HG02759 (cell line): ENCODE results near the gene WFDC5.
"Not testable (repeated sequence)": the region's sequence is repeated elsewhere in the genome, so short reads cannot be mapped to it uniquely, and the experiment has no call there.

ENCODE experiments used
- ATAC-seq: cut with Tn5 transposase; IDR thresholded peaks from one replicate; pipeline ENCODE4 v1.9.1; 2021; ENCODE audit warnings: mild to moderate bottlenecking, moderate library complexity; ENCODE audit not compliant: unreplicated experiment

Gene WFDC5, protein sequence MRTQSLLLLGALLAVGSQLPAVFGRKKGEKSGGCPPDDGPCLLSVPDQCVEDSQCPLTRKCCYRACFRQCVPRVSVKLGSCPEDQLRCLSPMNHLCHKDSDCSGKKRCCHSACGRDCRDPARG

GRCh38 chr20:45114465-45115385 lies at the start of gene WFDC5:
TSS of gene WFDC5 (minus strand) at chr20:45115174. CDS start at chr20:45115083, 91 bp downstream.
- ATAC-seq, result no peak

DNA sequence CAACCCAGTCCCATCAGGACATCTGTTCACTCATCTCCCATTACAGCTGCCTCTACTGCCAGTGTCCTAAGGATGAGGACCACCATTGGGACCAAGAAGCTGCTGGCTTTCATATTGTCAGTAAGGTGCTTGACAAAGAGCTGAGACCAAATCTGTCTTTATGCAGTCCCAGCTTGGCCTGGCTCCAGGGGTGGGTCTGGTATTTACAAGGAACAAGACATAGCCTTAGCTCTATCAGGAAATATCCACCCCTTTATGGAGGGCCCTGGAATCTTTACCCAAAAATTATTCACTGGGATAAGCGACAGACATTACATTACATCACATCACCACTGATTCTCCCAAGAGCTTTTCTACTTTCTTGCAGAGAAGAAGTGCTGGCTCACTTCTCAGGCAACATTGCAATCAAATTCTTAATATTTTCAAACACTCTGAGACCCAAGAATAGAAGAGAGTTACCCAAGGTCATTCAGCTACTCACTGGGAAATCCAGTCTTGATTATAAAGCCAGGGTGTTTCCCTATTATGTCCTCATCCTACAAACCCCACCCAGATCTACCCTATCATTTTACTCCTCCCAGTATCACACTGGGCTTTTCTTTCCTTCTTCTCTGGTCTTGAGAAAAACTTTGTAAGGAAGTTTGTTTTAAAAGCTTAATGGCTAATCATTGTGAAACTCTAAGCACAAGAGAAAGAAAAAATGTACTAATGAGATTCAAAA lies 48.3 kb upstream of the WFDC5 start:
- ATAC-seq, result no peak

- no peak for ATAC-seq
These were observed 43.0 kb upstream of the WFDC5 start for GRCh38 chr20:45157962-45158361.

DNA sequence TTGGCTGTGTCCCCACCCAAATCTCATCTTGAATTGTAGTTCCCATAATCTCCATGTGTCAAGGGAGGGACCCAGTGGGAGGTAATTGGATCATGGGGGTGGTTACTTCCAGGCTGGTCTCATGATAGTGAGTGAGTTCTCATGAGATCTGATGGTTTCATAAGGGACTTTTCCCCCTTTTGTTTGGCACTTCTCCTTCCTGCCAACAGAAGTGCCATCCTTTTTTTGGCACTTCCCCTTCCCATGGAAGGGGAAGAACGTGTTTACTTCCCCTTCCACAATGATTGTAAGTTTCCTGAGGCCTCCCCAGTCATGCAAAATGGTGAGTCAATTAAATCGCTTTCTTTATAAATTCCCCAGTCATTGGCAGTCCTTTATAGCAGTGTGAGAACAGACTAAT lies 41.7 kb upstream of the WFDC5 start:
- no peak for ATAC-seq

GRCh38 chr20:45154794-45155193 lies 39.8 kb upstream of the WFDC5 start:
- ATAC-seq, result not testable (repeated sequence)

GRCh38 chr20:45154183-45154582 lies 39.2 kb upstream of the WFDC5 start:
- no peak for ATAC-seq

- no peak for ATAC-seq
These were observed 38.8 kb upstream of the WFDC5 start for GRCh38 chr20:45153752-45154151.

- ATAC-seq, result no peak
These were observed 38.2 kb upstream of the WFDC5 start for GRCh38 chr20:45153147-45153546.

DNA sequence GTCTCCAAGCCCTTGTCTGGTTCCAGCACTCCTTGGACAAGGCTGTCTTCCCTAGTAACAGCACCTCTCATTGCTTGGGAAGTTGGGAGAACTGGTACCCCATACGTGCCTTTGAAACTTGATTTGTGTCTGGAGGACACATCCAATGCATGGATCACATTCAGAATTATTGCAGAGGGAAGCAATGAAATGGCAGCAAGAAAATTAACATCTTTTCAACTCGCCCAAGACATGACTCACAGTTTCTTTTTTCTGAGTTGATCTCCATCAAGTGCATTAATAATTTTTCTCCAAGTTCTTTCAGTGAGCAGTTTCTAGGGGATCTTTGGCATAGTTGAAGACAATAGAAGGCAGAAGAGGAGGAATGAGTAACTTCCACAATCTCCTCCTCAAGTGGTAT lies 37.4 kb upstream of the WFDC5 start:
- no peak for ATAC-seq

DNA sequence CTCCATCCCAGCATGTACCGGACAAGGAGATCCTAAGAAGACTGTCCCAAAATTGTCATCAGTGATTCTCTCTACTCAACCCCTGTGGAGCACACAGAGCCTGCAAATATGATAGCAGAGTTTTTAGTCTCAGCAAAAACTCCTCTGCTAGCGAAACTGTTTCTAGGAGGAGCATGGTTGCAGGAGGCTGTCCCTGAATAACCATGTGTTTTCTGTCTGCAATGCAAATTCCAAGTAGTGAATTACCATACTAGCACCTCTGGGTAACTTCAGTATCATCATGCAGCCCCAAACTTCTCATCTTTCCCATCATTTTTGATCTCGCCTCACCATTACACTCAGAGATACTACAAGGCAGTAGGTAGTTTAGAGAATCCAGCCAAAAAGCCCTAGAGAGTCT lies 34.1 kb upstream of the WFDC5 start:
- no peak for ATAC-seq

DNA sequence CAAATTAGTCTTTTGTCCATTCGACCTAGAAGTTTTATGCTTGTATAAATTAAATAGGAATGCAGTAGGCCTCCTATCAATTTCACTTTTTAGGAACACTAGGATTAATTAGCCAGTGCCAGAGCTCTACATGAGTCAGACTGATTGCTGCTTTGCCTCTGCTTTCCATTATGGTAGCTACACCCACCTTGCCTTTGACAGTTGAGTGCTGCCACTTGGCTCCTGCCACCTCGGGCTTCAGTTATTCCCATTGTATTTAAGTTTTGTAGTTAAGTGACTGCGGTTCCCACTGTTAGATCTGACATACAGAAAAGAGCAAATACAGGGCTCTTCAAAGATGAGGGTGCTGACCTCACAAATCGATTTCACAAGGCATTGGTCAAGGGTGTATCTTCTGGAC lies 25.9 kb upstream of the WFDC5 start:
- no peak for ATAC-seq

- not testable (repeated sequence) for ATAC-seq
These were observed 24.9 kb upstream of the WFDC5 start for GRCh38 chr20:45139733-45140375.

- ATAC-seq, result no peak
These were observed 23.8 kb upstream of the WFDC5 start for GRCh38 chr20:45138561-45139300.

DNA sequence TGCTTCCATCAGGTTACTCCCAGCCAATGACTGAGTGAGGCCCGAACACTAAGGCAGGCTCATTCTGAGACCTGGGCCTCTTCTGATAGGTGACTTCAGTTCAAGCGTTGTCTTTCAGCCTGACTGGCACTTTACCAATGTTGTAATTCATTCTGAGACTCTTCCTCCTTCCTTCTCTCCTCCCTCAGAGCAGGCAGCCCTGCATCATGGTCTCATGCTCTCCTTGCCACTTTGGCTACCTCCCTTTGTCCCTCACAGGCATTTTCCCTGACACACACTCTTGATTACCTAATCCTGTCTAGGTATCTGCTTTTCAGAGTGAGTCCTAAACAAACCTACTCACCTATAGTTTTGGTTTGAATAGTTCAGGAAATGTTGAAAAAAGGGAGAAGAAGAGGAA lies 21.9 kb upstream of the WFDC5 start:
- no peak for ATAC-seq

GRCh38 chr20:45128099-45128498 lies 13.1 kb upstream of the WFDC5 start:
- no peak for ATAC-seq

- ATAC-seq, result no peak
These were observed 9.4 kb upstream of the WFDC5 start, which contains the start of gene WFDC12 for GRCh38 chr20:45124365-45124764. TSS of gene WFDC12 (minus strand) at chr20:45124465. CDS start at chr20:45124447, 18 bp downstream.

- ATAC-seq, result no peak
These were observed 6.4 kb upstream of the WFDC5 start for GRCh38 chr20:45121388-45121787.

GRCh38 chr20:45119556-45120266 lies 4.7 kb upstream of the WFDC5 start:
- no peak for ATAC-seq

GRCh38 chr20:45118028-45118427 lies 3.1 kb upstream of the WFDC5 start:
- ATAC-seq, result no peak

DNA sequence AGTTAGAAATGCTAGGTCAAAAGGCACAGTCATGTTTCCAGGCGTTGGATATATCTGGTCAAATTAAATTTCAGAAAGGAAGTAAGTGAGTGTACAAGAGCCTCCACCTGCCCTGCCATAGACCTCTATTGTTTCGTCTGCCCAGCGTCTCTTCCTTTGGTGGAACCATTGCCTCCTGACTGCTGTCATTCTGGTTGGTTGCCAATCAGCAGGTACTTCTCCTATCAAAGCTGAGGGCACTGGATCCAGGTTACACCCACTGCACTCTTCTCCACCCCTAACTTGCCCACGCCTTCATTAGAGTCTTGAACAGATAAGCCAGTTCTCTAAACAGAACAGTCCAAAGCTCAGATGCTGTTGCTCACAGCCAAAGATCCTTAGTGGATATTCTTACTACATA lies 2.6 kb upstream of the WFDC5 start:
- no peak for ATAC-seq
